Posterior vena cava (tissue), 2 donors: Measurements from ENCODE around the gene GJD3. TPM values are rescaled to one million over a fixed set of nuclear protein-coding genes. Genes with fewer than 3 reads are reported as not detected.

Source experiments
- DNase-seq: peaks from one replicate; pipeline ENCODE4 v3.0.0-alpha.2; 2020; ENCODE audit warnings: low spot score
- intact Hi-C, 2 donors: fragments of 100-400 bp; cut with DNase I; formaldehyde crosslinking; loops; one replicate each; pipeline versions ENCODE4 v1.14.1 to v1.14.2; 2022 to 2023
- total RNA-seq, 2 donors: library from RNA; stranded (reverse); fragmentation: NEBNext Ultra II Directional; extraction: Animal tissue kit (Norgen Biotek cat#: 25700); gene quantifications; one replicate each; pipeline ENCODE4 v1.2.1, GENCODE V29; 2021
- donor health status: DM: yes; HTN: yes; CAD: no.
- donor health status: DM: yes; HTN: yes; CAD: no.

GJD3 gene
- total RNA-seq, 2 donors from 2014 or later, result 0.79 to 1.00 TPM

- intact Hi-C loops, result no loop called here
- DNase-seq, result no peak
These were observed 33.6 kb downstream of the GJD3 start for GRCh38 chr17:40330850-40331470.

GRCh38 chr17:40329839-40330794 lies 34.4 kb downstream of the GJD3 start:
- intact Hi-C loops, result no loop called here

GRCh38 chr17:40328386-40328766 lies 36.2 kb downstream of the GJD3 start:
- DNase-seq, result no peak
- intact Hi-C loops, result no loop called here

More at GRCh38 chr17:40329839-40330794, 34.4 kb downstream of the GJD3 start:
- no peak for DNase-seq

- intact Hi-C loops, result no loop called here
- peak; percentile 84 for DNase-seq
These were observed 36.7 kb downstream of the GJD3 start for GRCh38 chr17:40327735-40328385.

- intact Hi-C loops, result no loop called here
- no peak for DNase-seq
These were observed 37.2 kb downstream of the GJD3 start for GRCh38 chr17:40327244-40327729.

- intact Hi-C loops, result no loop called here
- DNase-seq, result no peak
These were observed 37.7 kb downstream of the GJD3 start for GRCh38 chr17:40326832-40327199.

GRCh38 chr17:40326014-40326831 lies 38.3 kb downstream of the GJD3 start:
- peak; percentile 53 for DNase-seq
- intact Hi-C loops, result no loop called here

- DNase-seq, result peak; percentile 65
- intact Hi-C loops, result no loop called here
These were observed 39.2 kb downstream of the GJD3 start for GRCh38 chr17:40325156-40326013.

- intact Hi-C loops, result no loop called here
- DNase-seq, result peak; percentile 92
These were observed 40.9 kb downstream of the GJD3 start for GRCh38 chr17:40323391-40324381.

GRCh38 chr17:40322358-40323315 lies 41.9 kb downstream of the GJD3 start:
- DNase-seq, result peak; percentile 93
- intact Hi-C loops, result no loop called here

GRCh38 chr17:40321961-40322357 lies 42.6 kb downstream of the GJD3 start:
- peak; percentile 78 for DNase-seq
- intact Hi-C loops, result no loop called here

- intact Hi-C loops, result no loop called here
- DNase-seq, result no peak
These were observed 43.0 kb downstream of the GJD3 start for GRCh38 chr17:40321524-40321929.

- DNase-seq, result peak; percentile 92
- intact Hi-C loops, result no loop called here
These were observed 43.6 kb downstream of the GJD3 start for GRCh38 chr17:40320756-40321523.

- intact Hi-C loops, result loop anchor here in 1 of 2 donors (10.0 kb wide), 1 partner anchor 95 kb away; the partner anchor contains the start of gene TOP2A
- peak; percentile 91 for DNase-seq
These were observed 44.6 kb downstream of the GJD3 start for GRCh38 chr17:40319651-40320540.
